Testis (tissue), 3 donors: ENCODE measurements around the gene ADSS2. TPM values are rescaled to one million over a fixed set of nuclear protein-coding genes. Genes with fewer than 3 reads are reported as not detected.

Source experiments
- DNase-seq: peaks from one replicate; pipeline ENCODE4 v3.0.0-alpha.2; 2019
- H3K27ac ChIP-seq, 2 donors: fragments of 200-600 bp; sonication (generic); one replicate each; pipeline ENCODE4 v1.5.1; 2019
- H3K27me3 ChIP-seq: fragments of 200-600 bp; sonication (generic); one replicate; pipeline ENCODE4 v1.5.1; 2019
- H3K36me3 ChIP-seq: fragments of 200-600 bp; sonication (generic); one replicate; pipeline ENCODE4 v1.5.1; 2017; ENCODE audit warnings: low read depth; ENCODE audit errors: missing control alignments
- H3K4me1 ChIP-seq: fragments of 200-600 bp; sonication (generic); one replicate; pipeline ENCODE4 v1.5.1; 2019
- H3K4me3 ChIP-seq, 2 donors: fragments of 200-600 bp; sonication (generic); one replicate each; pipeline ENCODE4 v1.5.1; 2017 to 2019
- H3K9me3 ChIP-seq: fragments of 200-600 bp; sonication (generic); one replicate; pipeline ENCODE4 v1.5.1; 2017
- CTCF ChIP-seq, 3 experiments: fragments of 450-650 bp in 2 of 3; fragments of 200-600 bp in 1 of 3; sonication (generic) in 1 of 3; IDR thresholded peaks; one replicate each; pipeline ENCODE4 v1.5.1; 2016 to 2019; ENCODE audit warnings: antibody characterized with exemption in 3 of 3, mild to moderate bottlenecking in 2 of 3, moderate library complexity in 1 of 3
- POLR2A ChIP-seq: fragments of 450-650 bp; IDR thresholded peaks from one replicate; pipeline ENCODE4 v1.6.1; 2017; ENCODE audit warnings: antibody characterized with exemption, mild to moderate bottlenecking, moderate library complexity
- WGBS, 2 donors: methylation state at CpG; one replicate each; pipeline ENCODE4 v1.1.5; 2018; 5-methylcytosine and 5-hydroxymethylcytosine counted together
- intact Hi-C: fragments of 100-400 bp; cut with DNase I; formaldehyde crosslinking; loops from one replicate; pipeline ENCODE4 v1.15.1; 2023; ENCODE audit warnings: low total_unique reads
- polyA plus RNA-seq: library from polyadenylated mRNA; stranded (reverse); fragments of 350-450 nt; fragmentation: Illumina TruSeq; extraction: RNeasy Lipid Tissue Mini Kit (QIAGEN cat#74804); gene quantifications from one replicate; pipeline ENCODE4 v1.2.3, GENCODE V29; 2014; ENCODE audit warnings: low read depth, low replicate concordance; ENCODE audit not compliant: insufficient read depth
- total RNA-seq, 2 donors: library from RNA; depleted of rRNA; stranded (reverse); fragments of >200 nt; gene quantifications; one replicate each; pipeline ENCODE4 v1.2.3, GENCODE V29; 2016

Gene ADSS2
- total and polyA plus RNA-seq, 3 donors from 2014 or later = 61.0 to 96.2 (median 76.3) TPM

- intact Hi-C loops = no loop called here
- Histone ChIP-seq H3K4me3 (no peak overlapping the region), H3K27me3 (no peaks in the 10 kb centered on the region), H3K27ac (no peak overlapping the region), H3K9me3 (no peaks in the 10 kb centered on the region), H3K4me1 (no peaks in the 10 kb centered on the region), H3K36me3 (no peaks in the 10 kb centered on the region)
- DNase-seq = no peak
- no peak for TF ChIP-seq CTCF (IDR thresholded peaks at IDR 0.05)
- TF ChIP-seq POLR2A = no peak
- 87 to 100% methylated on average over 3 to 5 of the region's 5 CpGs for WGBS, 2 donors
Observed at GRCh38 chr1:244395965-244396364, 55.7 kb downstream of the ADSS2 start.

GRCh38 chr1:244394826-244395765, 56.6 kb downstream of the ADSS2 start:
- H3K4me1 ChIP-seq = no peaks in the 10 kb centered on the region
- no peak for TF ChIP-seq POLR2A
- H3K4me3 ChIP-seq = no peak overlapping the region
- intact Hi-C loops = no loop called here
- no peaks in the 10 kb centered on the region for H3K27me3 ChIP-seq
- no peaks in the 10 kb centered on the region for H3K9me3 ChIP-seq
- H3K27ac ChIP-seq = no peak overlapping the region
- WGBS, 2 donors = 82 to 84% methylated on average over 7 to 15 of the region's 15 CpGs
- no peaks in the 10 kb centered on the region for H3K36me3 ChIP-seq
- DNase-seq = no peak

DNA sequence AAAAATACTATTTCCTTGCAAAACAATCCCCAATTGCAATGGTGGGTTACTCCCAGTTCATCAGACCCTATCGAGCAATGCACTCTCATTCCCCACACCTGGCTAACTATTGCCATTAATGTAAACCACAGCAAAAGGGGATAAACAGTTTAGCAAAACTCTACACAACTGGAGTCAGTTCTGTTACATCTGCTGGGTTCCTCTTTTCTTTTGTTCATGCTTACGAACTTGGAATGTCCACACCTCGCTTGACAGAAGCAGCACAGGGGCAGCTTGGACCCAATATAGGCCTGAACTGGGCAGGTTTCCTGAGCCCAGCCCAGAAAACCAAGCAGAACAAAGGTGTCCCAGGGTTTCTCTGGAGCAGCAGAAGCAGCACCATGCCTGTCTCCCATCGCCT, 57.4 kb downstream of the ADSS2 start:
- H3K4me3 ChIP-seq = no peak overlapping the region
- no peaks in the 10 kb centered on the region for H3K4me1 ChIP-seq
- H3K9me3 ChIP-seq = no peaks in the 10 kb centered on the region
- no peak for DNase-seq
- no peaks in the 10 kb centered on the region for H3K27me3 ChIP-seq
- no peaks in the 10 kb centered on the region for H3K36me3 ChIP-seq
- 81 to 84% methylated on average over 3 to 4 of the region's 4 CpGs for WGBS, 2 donors
- H3K27ac ChIP-seq = no peak overlapping the region
- intact Hi-C loops = no loop called here
- no peak for TF ChIP-seq POLR2A
- no peak for TF ChIP-seq CTCF (IDR thresholded peaks at IDR 0.05)

GRCh38 chr1:244393604-244394176, 58.0 kb downstream of the ADSS2 start:
- Histone ChIP-seq H3K27me3 (no peaks in the 10 kb centered on the region), H3K27ac (no peak overlapping the region), H3K36me3 (no peaks in the 10 kb centered on the region), H3K4me1 (no peaks in the 10 kb centered on the region), H3K4me3 (no peak overlapping the region), H3K9me3 (no peaks in the 10 kb centered on the region)
- intact Hi-C loops = no loop called here
- DNase-seq = no peak
- 89 to 95% methylated on average over 15 of the region's 15 CpGs for WGBS, 2 donors
- no peak for TF ChIP-seq POLR2A
- TF ChIP-seq CTCF (IDR thresholded peaks at IDR 0.05) = no peak

DNA sequence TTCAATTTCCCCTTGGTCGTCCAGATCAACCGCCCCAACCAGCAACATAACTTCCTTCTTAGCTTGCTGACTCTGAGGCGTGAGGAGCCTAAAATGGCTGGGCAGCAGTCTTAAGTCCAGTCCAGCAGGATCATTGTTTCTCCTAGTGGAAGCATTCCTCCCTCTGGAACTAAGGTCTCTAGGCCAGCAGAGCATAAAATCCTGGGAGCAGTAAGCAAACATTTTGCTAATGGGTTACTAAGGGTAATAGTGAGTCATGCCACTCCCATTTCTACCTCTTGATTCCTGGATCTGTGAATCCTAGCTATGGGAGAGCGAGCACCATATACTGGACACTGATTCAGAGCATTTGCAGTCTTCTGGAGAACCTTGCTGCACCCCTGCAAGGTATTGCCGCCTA, 59.9 kb downstream of the ADSS2 start:
- intact Hi-C loops = no loop called here

More for the DNA sequence above, 59.9 kb downstream of the ADSS2 start:
- Histone ChIP-seq H3K27me3 (no peaks in the 10 kb centered on the region), H3K36me3 (no peaks in the 10 kb centered on the region), H3K9me3 (no peaks in the 10 kb centered on the region), H3K27ac (no peak overlapping the region), H3K4me1 (no peaks in the 10 kb centered on the region), H3K4me3 (no peak overlapping the region)
- TF ChIP-seq POLR2A = no peak
- TF ChIP-seq CTCF (IDR thresholded peaks at IDR 0.05) = no peak
- 96 to 100% methylated on average over 5 of the region's 5 CpGs for WGBS, 2 donors
- no peak for DNase-seq
